ENCODE measurements around the gene NUDT7. TPM values are rescaled to one million over a fixed set of nuclear protein-coding genes. Genes with fewer than 3 reads are reported as not detected.

Gene NUDT7
- total RNA-seq, 1 experiment from 2014 or later: 7.5 TPM

DNA sequence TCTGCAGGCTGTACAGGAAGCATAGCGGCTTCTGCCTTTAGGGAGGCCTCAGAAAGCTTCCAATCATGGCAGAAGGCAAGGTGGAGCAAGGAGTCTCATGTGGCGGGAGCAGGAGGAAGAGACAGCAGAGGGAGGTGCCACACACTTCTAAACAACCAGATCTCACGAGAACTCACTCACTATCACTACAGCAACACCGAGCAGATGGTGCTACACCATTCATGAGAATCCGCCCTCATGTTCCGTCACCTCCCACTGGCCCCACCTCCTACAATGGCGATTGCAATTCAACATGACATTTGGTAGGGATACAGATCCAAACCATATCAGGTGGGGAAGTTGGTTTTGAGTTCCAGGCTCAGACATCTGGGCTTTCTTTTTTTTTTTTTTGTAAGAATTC lies 31.9 kb upstream of the NUDT7 start:
- H3K4me3 Mint-ChIP-seq: no peak overlapping the region
- H3K36me3 Mint-ChIP-seq: no peaks in the 10 kb centered on the region
- CTCF ChIA-PET: interaction anchor here (0.7 to 1.3 kb wide), 2 partner anchors 88 to 313 kb away, joined by 3 to 4 read pairs; no protein-coding TSS in a partner anchor

More for the DNA sequence above, 31.9 kb upstream of the NUDT7 start:
- H3K9me3 Mint-ChIP-seq: no peaks in the 10 kb centered on the region
- TF ChIP-seq, protein P1, sequence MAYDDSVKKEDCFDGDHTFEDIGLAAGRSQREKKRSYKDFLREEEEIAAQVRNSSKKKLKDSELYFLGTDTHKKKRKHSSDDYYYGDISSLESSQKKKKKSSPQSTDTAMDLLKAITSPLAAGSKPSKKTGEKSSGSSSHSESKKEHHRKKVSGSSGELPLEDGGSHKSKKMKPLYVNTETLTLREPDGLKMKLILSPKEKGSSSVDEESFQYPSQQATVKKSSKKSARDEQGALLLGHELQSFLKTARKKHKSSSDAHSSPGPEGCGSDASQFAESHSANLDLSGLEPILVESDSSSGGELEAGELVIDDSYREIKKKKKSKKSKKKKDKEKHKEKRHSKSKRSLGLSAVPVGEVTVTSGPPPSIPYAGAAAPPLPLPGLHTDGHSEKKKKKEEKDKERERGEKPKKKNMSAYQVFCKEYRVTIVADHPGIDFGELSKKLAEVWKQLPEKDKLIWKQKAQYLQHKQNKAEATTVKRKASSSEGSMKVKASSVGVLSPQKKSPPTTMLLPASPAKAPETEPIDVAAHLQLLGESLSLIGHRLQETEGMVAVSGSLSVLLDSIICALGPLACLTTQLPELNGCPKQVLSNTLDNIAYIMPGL (CRISPR knock-in tag; IDR thresholded peaks at IDR 0.05): no peak
- TF ChIP-seq, protein P2, sequence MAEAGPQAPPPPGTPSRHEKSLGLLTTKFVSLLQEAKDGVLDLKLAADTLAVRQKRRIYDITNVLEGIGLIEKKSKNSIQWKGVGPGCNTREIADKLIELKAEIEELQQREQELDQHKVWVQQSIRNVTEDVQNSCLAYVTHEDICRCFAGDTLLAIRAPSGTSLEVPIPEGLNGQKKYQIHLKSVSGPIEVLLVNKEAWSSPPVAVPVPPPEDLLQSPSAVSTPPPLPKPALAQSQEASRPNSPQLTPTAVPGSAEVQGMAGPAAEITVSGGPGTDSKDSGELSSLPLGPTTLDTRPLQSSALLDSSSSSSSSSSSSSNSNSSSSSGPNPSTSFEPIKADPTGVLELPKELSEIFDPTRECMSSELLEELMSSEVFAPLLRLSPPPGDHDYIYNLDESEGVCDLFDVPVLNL (CRISPR knock-in tag; IDR thresholded peaks at IDR 0.05; ENCODE audit: borderline replicate concordance, low read depth): no peak
- TF ChIP-seq EMX1 (CRISPR knock-in tag; IDR thresholded peaks at IDR 0.05): no peak
- TF ChIP-seq ZBTB21 (CRISPR knock-in tag; IDR thresholded peaks at IDR 0.05; ENCODE audit: borderline replicate concordance): no peak
- no peak for TF ChIP-seq ERG (CRISPR knock-in tag; IDR thresholded peaks at IDR 0.05)
- TF ChIP-seq MYBL2 (CRISPR knock-in tag; IDR thresholded peaks at IDR 0.05): no peak
- TF ChIP-seq, protein P3, sequence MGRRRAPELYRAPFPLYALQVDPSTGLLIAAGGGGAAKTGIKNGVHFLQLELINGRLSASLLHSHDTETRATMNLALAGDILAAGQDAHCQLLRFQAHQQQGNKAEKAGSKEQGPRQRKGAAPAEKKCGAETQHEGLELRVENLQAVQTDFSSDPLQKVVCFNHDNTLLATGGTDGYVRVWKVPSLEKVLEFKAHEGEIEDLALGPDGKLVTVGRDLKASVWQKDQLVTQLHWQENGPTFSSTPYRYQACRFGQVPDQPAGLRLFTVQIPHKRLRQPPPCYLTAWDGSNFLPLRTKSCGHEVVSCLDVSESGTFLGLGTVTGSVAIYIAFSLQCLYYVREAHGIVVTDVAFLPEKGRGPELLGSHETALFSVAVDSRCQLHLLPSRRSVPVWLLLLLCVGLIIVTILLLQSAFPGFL (CRISPR knock-in tag; IDR thresholded peaks at IDR 0.05; ENCODE audit: borderline replicate concordance): no peak
- no peak for TF ChIP-seq TP53 (CRISPR knock-in tag; IDR thresholded peaks at IDR 0.05)
- no peak for TF ChIP-seq PRDM15 (CRISPR knock-in tag; IDR thresholded peaks at IDR 0.05)
- no peak for TF ChIP-seq IRF1 (CRISPR knock-in tag; IDR thresholded peaks at IDR 0.05)
- TF ChIP-seq ELF4 (CRISPR knock-in tag; IDR thresholded peaks at IDR 0.05; ENCODE audit: low read depth): no peak
- TF ChIP-seq E2F1 (CRISPR knock-in tag; IDR thresholded peaks at IDR 0.05): no peak
- no peak for TF ChIP-seq SMAD3 (CRISPR knock-in tag; IDR thresholded peaks at IDR 0.05; ENCODE audit: borderline replicate concordance)
- no peak for TF ChIP-seq HMGA2 (CRISPR knock-in tag; IDR thresholded peaks at IDR 0.05)
- no peak for TF ChIP-seq ZNF396 (CRISPR knock-in tag; IDR thresholded peaks at IDR 0.05; ENCODE audit: borderline replicate concordance)
- TF ChIP-seq, protein P4, sequence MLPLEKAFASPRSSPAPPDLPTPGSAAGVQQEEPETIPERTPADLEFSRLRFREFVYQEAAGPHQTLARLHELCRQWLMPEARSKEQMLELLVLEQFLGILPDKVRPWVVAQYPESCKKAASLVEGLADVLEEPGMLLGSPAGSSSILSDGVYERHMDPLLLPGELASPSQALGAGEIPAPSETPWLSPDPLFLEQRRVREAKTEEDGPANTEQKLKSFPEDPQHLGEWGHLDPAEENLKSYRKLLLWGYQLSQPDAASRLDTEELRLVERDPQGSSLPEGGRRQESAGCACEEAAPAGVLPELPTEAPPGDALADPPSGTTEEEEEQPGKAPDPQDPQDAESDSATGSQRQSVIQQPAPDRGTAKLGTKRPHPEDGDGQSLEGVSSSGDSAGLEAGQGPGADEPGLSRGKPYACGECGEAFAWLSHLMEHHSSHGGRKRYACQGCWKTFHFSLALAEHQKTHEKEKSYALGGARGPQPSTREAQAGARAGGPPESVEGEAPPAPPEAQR (CRISPR knock-in tag; IDR thresholded peaks at IDR 0.05): no peak
- no peak for TF ChIP-seq USF1 (CRISPR knock-in tag; IDR thresholded peaks at IDR 0.05)
- no peaks in the 10 kb centered on the region for H3K27me3 Mint-ChIP-seq (ENCODE audit: low read depth)
- 0 out of 2 replicates have a peak, but pooled peaks cover 3% of the 10 kb centered on the region for H3K4me1 Mint-ChIP-seq
- ATAC-seq: no peak
- H3K27ac Mint-ChIP-seq: no peak overlapping the region
- POLR2A ChIA-PET: interaction anchor here (0.7 kb wide), 1 partner anchor 1463 kb away, joined by 5 read pairs; no protein-coding TSS in a partner anchor
- no peak for DNase-seq (ENCODE audit: low spot score)
